Prostate gland (tissue), 2 donors: ENCODE data around the gene BCL6. TPM values are rescaled to one million over a fixed set of nuclear protein-coding genes. Genes with fewer than 3 reads are reported as not detected.
A peak's percentile ranks its signal among the peaks of the same experiment; 100 is the strongest.

Experiments
- DNase-seq: peaks from one replicate; pipeline ENCODE4 v3.0.0-alpha.2; 2019; ENCODE audit warnings: low spot score
- H3K27ac ChIP-seq, 2 donors: fragments of 200-600 bp; sonication (generic); 2 replicates each; pipeline ENCODE4 v1.5.1; 2017 to 2019
- H3K27me3 ChIP-seq: fragments of 200-600 bp; sonication (generic); replicated peaks from 2 replicates; pipeline ENCODE4 v1.5.1; 2019; ENCODE audit not compliant: insufficient read depth
- H3K36me3 ChIP-seq, 2 donors: fragments of 200-600 bp; sonication (generic); 1 replicate in 1 of 2; 2 replicates in 1 of 2; pipeline versions ENCODE4 v1.5.1 to v1.8.1; 2017 to 2019
- H3K4me1 ChIP-seq: fragments of 200-600 bp; sonication (generic); replicated peaks from 2 replicates; pipeline ENCODE4 v1.5.1; 2019
- H3K4me3 ChIP-seq, 2 donors: fragments of 200-600 bp; sonication (generic); 2 replicates each; pipeline ENCODE4 v1.5.1; 2017 to 2019
- H3K9me3 ChIP-seq: fragments of 200-600 bp; sonication (generic); 2 replicates; pipeline ENCODE4 v1.5.1; 2017
- POLR2A ChIP-seq: fragments of 450-650 bp; IDR thresholded peaks from one replicate; pipeline ENCODE4 v1.6.1; 2016; ENCODE audit warnings: antibody characterized with exemption, mild to moderate bottlenecking
- POLR2AphosphoS5 ChIP-seq: sonication (generic); formaldehyde crosslinking; IDR thresholded peaks from one replicate; pipeline ENCODE4 v1.6.1; 2017; ENCODE audit warnings: antibody characterized with exemption
- WGBS: methylation state at CpG from one replicate; pipeline ENCODE4 v1.1.5; 2018; 5-methylcytosine and 5-hydroxymethylcytosine counted together
- intact Hi-C: fragments of 100-400 bp; cut with DNase I; formaldehyde crosslinking; loops from one replicate; pipeline ENCODE4 v1.14.2; 2022
- total RNA-seq, 2 donors: library from RNA; depleted of rRNA; stranded (reverse); fragments of >200 nt; gene quantifications; one replicate each; pipeline ENCODE4 v1.1.0, GENCODE V29; 2016
- TF ChIP-seq, protein P1 (sequence below), 4 experiments: fragments of 200-600 bp in 2 of 4; fragments of 450-650 bp in 2 of 4; sonication (generic) in 2 of 4; IDR thresholded peaks; 1 replicate in 3 of 4; 2 replicates in 1 of 4; pipeline ENCODE4 v1.5.1; 2016 to 2019; ENCODE audit warnings: antibody characterized with exemption in 4 of 4, mild to moderate bottlenecking in 2 of 4, moderate library complexity in 2 of 4

The BCL6 gene
- total RNA-seq, 2 donors from 2014 or later, result 50.1 to 105 TPM

GRCh38 chr3:187743195-187744141 is 1.8 kb downstream of the BCL6 start:
- Histone ChIP-seq H3K4me3 (peak overlapping the region; percentile 68 to 83), H3K27ac (peak overlapping the region; percentile 96 to 97), H3K36me3 (no peaks in the 10 kb centered on the region), H3K9me3 (no peaks in the 10 kb centered on the region), H3K27me3 (no peaks in the 10 kb centered on the region), H3K4me1 (peaks cover 11% of the 10 kb centered on the region)
- 1% methylated on average over 45 of the region's 45 CpGs for WGBS
- DNase-seq, result peak; percentile 64
- intact Hi-C loops, result loop anchor here (2.0 to 10.0 kb wide), 8 partner anchors 174 to 1021 kb away; partner anchors contain the start of gene LPP
- TF ChIP-seq POLR2AphosphoS5 (no peak), POLR2A (peak; percentile 36)

GRCh38 chr3:187742351-187743171 is 2.7 kb downstream of the BCL6 start:
- intact Hi-C loops, result loop anchor here (1.0 to 10.0 kb wide), 8 partner anchors 175 to 1212 kb away; no protein-coding TSS in a partner anchor
- Histone ChIP-seq H3K27me3 (no peaks in the 10 kb centered on the region), H3K36me3 (no peaks in the 10 kb centered on the region), H3K4me3 (peak overlapping the region; percentile 68 to 83), H3K4me1 (peaks cover 9% of the 10 kb centered on the region), H3K27ac (peak overlapping the region; percentile 96 to 97), H3K9me3 (no peaks in the 10 kb centered on the region)
- WGBS, result 9% methylated on average over 13 of the region's 13 CpGs
- DNase-seq, result peak; percentile 82
- TF ChIP-seq, protein P1, sequence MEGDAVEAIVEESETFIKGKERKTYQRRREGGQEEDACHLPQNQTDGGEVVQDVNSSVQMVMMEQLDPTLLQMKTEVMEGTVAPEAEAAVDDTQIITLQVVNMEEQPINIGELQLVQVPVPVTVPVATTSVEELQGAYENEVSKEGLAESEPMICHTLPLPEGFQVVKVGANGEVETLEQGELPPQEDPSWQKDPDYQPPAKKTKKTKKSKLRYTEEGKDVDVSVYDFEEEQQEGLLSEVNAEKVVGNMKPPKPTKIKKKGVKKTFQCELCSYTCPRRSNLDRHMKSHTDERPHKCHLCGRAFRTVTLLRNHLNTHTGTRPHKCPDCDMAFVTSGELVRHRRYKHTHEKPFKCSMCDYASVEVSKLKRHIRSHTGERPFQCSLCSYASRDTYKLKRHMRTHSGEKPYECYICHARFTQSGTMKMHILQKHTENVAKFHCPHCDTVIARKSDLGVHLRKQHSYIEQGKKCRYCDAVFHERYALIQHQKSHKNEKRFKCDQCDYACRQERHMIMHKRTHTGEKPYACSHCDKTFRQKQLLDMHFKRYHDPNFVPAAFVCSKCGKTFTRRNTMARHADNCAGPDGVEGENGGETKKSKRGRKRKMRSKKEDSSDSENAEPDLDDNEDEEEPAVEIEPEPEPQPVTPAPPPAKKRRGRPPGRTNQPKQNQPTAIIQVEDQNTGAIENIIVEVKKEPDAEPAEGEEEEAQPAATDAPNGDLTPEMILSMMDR (IDR thresholded peaks at IDR 0.05), result no peak
- TF ChIP-seq POLR2AphosphoS5 (peak; percentile 71), POLR2A (no peak)

- intact Hi-C loops, result loop anchor here (1.0 to 10.0 kb wide), 9 partner anchors 176 to 1213 kb away; no protein-coding TSS in a partner anchor
- Histone ChIP-seq H3K27ac (peak overlapping the region; percentile 96 to 97), H3K9me3 (no peaks in the 10 kb centered on the region), H3K4me3 (peak overlapping the region; percentile 68 to 83), H3K4me1 (peaks cover 3% of the 10 kb centered on the region), H3K27me3 (no peaks in the 10 kb centered on the region), H3K36me3 (no peaks in the 10 kb centered on the region)
- peak; percentile 67 for DNase-seq
- TF ChIP-seq POLR2AphosphoS5 (peak; percentile 59), POLR2A (peak; percentile 28)
- TF ChIP-seq, protein P1 (IDR thresholded peaks at IDR 0.05), result peak; percentile 85 to 94 (median 90)
- WGBS, result 2% methylated on average over 35 of the region's 35 CpGs
Observed at GRCh38 chr3:187741403-187742350, 3.6 kb downstream of the BCL6 start.

DNA sequence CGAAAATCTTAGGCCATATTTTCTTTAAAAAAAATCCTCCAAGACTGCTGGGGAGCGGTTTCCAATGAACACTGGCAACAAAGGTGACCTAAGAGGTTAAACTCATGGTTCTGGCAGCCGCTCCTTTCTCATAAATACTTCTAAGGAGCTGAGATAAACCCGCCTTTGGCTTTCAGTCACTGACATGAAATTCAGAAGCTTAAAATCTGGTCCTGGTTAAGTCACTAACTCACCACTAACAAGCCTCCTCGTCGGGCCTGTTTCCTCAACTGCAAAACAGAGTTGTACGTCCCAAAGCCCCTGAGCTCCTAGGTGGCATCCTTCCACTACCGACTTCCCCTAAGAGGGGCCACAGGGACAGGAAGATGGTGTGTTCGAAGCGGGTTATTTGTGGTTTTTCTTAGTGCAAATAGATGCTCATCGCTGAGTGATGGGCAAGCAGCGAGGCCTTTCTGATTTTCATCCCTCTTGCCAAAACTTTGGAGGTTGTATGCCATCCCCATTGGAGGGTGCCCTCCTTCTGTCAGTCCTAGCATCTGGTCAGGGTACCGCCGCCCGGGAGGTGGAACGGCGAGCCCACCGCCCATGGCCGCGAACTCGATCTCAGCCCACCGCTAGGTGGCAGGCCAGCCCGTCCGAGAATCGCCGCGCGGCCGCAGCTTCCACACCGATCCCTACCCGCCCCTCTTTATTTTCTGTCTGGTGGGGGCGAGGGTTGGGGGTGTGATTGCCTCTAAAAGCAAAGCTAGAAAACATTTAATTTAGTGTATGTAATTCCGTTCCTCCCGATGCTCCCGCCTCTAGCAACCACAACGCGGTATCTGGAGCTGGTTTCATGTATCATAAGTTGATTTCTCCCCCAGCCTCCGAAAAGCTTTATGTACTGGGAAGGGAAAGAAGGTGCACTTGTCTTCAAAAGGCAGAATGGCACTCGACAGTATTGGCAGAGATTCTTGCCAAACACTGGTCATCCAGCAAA is 4.6 kb downstream of the BCL6 start:
- peaks cover 3% of the 10 kb centered on the region for H3K4me1 ChIP-seq
- intact Hi-C loops, result loop anchor here (2.0 to 10.0 kb wide), 8 partner anchors 177 to 1208 kb away; no protein-coding TSS in a partner anchor
- TF ChIP-seq POLR2AphosphoS5 (peak; percentile 29), POLR2A (no peak)
- TF ChIP-seq, protein P1 (IDR thresholded peaks at IDR 0.05), result peak; percentile 86 to 97 (median 95)
- H3K36me3 ChIP-seq, result no peaks in the 10 kb centered on the region
- H3K27me3 ChIP-seq, result no peaks in the 10 kb centered on the region
- H3K4me3 ChIP-seq, result peak overlapping the region; percentile 68 to 83
- 1% methylated on average over 39 of the region's 39 CpGs for WGBS
- H3K27ac ChIP-seq, result peak overlapping the region; percentile 96 to 97
- no peaks in the 10 kb centered on the region for H3K9me3 ChIP-seq
- peak; percentile 61 for DNase-seq
